ENCODE measurements around the gene CRIM1.

The CRIM1 gene

DNA sequence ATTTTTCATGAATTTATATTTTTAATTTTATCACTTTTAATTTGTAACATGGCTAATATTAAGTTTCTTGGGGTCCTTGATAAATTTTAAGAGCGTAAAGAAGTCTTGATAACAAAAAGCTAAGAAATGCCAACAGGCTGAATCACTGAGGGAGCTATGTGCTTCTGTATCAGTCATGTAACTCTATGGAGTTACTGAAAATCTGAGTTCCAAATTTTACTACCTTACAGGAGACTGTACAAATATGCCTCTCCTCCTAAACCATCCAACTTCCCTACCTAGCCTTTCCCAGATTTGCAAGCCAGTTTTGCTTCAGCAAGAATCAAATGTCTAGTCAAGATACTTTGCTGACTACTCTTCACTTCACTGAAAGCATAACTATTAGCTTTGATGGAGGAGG is 206.7 kb downstream of the CRIM1 start:
- no peak for DNase-seq

DNA sequence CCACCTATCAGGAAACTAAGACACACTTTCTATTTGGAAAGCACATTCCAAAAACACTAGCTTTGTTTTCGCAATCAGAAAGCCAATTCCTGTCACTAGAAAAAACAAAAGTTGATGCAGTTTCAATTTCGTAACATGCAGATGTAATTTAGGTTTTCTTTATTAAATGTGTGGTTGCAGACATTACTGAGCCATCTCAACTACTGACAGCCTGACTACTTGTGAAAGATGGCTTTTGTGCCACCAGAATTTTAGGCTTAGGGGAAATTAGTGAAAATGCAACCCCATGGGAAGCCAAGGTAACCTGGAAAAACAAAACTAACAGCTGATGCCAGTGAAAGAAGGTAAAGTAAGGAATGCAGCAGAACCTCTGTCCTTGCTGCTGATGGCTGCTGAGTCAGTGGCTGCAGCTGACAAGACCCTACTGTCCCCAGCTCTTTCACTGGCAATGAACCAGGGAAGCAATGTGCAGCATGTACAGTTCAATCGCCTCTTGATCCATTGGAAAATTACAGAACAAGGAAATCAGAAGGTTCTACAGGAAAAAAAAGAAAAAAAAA is 207.5 kb downstream of the CRIM1 start:
- DNase-seq: peak; percentile 43

DNA sequence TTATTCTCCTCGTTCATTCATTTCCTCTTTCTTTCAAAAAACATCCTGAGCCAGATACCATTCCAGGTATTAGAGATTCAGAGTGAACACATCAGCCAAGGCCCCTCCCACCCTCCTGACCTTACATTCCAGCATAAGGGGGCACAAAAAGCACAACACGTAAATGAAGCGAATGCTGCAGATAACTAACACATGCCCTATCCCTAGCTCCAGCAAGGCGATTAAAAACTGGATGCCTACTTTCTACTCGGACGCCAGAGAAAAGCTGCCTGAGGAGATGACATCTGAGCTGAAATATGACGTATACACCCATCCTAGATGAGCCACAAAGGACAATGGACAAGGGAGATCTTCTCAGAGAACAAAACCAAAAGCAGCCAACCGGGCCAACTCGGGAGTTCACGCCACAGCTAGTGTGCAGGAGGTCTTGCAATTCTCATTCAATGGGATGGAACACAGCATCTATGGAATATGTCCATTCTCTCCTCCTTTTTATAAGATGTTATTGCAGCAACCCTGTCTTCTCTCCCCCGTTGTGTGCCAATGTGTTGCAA is 208.9 kb downstream of the CRIM1 start:
- peak; percentile 29 for DNase-seq

DNA sequence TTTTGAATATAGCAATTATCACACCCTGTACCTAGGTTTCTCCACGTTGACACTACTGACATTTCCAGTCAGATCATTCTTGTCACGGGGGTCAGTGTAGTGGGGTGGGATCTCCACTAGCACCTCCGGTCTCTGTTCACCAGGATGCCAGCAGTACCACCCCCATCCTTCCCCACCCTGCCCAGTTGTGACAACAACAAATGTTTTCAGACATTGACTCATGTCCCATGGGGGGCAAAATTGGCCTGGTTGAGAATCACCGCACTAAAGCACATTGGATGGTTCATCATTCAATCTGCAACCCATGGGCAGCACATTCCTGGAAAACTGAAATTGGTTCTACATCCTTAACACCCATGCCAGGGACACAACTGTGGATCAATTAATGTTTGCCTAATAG is 210.1 kb downstream of the CRIM1 start:
- no peak for DNase-seq

DNA sequence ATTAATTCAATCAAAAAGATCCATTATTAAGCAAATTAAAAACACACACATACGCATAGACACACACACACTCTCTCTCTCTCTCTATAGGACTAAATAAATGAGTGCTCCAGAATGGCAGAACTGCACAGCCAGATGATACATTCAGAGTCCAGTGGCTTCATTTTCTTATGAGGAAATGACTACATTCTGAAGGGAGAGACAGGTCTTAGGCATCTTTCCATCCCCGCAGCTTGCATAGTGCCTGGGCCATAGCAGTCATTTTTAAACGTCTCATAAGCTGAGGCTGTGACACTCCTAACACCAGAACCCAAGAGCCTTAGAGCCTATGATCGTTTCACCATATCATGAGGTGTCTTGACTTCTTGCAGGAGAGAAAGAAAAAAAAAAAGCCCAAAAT is 211.3 kb downstream of the CRIM1 start:
- DNase-seq: no peak

DNA sequence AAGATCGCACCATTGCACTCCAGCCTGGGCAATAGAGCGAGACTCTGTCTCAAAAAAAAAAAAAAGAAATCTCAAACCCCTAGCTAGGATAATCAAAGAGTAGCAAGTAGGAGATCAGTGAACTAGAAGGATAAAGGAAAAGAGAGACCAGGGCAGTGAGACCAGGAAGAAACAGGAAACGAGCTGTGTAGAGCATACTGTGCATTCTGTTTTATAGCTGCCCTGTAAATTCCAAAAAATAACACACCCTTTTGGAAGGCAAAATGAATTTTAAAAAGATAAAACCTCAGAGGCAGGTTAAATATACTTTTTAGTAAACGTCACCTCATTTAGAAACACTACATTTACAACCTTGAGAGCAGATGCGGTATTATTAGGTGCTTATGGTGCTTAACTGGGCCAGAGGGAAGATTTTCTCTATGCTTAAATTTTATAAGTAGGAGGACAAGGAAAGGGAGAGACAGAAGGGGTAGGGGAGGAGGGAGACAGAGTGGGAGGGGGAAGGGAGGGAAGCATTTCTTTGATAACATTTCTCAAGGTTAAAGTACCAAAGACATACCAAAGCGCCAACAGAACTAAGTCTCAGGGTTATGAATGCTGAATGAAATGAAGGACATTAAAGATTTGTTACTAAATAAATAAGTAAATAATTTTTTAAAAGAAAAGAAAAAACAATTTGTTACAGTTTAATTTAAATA is 212.3 kb downstream of the CRIM1 start:
- no peak for DNase-seq

DNA sequence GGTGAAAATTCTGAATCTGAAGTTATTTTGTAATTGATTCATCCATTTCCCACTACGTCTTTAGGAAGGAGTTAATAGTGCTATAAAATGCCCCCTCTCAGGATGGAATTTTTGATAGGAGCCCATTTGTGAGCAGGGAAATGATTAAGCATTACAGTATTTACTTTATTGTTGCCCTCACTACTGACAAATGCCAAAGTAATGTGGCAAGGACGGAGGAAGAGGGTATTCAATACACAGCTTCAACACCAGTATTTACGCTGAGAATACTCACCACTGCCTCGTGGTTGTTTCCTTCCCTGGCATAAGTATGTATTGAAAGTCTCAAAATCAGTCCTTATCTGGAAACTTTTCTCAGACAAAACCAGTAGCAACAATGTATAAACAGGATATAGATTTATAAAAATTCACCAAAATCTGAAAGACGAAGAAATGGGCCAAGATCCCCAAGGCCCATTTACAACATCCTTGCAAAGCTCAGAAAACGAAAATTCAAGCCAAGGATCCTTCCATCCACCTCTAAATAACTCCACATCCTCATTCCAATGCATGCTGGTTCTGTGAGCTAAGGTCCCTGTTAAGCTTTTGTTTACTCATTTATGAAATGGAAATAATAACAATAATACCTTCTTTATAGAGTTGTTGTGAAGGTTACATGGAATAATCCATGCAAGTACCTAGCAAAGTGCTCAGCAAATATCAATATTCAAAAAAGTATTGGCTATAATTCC is 213.1 kb downstream of the CRIM1 start:
- DNase-seq: no peak

DNA sequence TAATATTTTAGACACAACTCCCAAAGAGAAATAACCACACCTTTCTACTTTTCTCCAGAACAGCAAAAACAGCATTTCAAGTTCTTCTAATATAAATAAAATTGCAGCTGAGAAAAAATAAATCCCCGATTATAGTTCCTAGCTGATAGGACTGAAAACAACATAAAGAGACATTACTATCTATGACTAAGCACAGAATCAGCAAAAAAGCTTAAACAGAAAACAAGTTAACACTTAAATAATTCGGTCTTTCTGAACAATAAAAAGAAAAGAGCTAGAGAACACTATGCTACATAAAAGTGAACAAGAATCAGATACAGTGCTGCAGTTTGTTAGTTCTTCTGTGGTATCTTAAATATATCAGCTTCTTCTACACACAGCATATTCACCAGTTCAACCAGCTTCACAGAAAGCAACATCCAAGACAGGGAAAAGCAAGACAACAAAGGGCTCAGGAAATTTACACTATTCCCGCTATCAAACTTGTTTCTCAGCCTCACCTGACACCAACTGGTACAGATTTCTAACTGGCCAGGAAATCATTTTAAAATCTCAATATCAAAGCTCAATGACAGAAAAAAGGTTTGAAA is 213.8 kb downstream of the CRIM1 start:
- DNase-seq: no peak

DNA sequence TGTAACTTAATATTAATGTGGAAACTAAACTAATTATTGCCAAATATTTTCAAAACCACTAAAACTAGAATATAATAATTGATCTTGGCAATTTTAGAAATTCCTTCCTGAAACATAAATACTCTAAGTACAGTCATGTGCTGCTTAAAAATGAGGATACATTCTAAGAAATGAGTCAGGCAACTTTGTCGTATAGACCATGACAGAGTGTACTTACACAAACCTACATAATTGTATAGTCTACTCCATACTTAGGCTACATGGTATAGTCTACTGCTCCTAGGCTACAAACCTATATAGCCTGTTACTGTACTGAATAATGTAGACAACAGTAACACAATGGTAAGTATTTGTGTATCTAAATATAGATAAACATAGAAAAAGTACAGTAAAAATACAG is 214.8 kb downstream of the CRIM1 start:
- no peak for DNase-seq

DNA sequence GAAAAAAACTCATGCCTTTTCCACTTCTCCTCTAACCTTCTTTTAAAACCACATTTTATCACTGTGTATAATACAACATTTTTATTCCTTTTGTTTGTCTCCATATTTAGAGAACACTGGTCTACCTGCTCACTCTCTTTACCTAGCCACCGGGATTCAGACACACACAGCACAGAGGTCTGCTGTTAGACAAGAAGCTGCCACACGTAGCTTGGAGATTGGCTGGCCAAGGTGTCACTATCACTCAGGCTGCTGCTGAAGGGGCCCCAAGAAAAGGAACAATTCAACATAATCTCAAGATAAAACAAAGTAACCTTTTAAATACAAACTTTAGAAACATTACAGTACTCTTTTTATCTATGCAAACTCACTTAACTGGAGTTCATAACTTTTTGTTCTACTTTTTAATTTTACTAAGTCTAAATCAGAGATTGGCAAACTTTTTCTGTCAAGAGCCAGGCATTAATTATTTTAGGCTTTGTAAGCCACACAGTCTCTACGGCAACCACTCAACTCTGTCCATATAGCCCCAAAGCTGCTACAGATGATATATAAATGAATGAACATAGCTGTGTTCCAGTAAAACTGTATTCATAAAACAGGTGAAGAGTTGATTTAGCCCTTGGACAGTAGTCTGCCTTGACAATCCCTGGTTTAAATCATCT is 216.6 kb downstream of the CRIM1 start:
- DNase-seq: no peak

DNA sequence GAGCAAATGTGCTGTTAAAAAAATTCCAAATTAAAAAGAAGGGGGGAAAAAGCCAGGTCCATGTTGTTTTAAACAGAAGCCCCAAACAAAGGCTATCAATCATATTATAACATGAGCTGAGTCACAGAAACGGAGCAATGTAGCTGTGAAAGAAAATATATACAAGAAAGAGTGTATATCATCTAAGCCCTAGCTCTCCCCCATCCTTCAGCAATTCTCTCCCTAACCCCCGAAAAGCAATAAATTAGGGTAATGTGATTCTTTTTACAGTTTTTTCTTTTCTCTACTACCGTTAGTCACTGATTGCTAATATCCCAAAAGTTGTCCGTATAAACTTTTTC is 217.1 kb downstream of the CRIM1 start:
- no peak for DNase-seq

DNA sequence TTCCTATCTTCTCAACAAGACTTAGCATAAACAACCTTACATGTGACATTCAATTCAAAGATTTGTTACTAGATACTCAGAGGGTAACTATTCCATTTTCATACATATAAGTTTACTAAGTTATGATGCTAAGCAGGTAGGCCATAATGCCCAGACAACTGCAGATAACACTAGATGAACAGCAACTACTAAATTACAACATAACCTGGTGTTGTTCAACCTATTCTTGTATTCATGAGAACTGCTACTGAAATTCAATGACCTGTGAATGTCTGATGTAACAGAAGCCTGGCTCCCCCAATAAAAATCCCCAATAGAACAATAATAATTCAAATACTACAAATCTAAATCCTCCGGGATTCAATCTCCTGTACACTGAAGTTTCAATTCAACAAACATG is 217.6 kb downstream of the CRIM1 start:
- DNase-seq: no peak

DNA sequence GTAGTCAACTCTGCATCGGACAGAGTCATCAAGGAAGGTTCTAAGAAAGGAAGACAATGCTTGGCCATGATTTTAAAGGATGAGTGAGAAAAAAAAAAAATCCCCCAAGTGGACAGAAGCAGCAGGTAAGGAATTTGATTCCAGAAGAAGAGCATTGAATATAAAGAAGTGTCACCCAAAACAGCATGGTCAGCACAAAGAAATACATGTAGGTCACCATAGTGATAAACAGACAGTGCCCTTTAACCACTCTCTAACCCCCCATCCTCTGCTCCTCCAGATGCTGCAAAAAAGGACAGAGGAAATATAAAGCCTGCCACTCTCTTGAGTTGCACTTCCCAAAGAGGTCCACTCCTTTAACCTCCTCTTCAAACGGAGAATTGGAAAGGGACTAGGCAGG is 219.0 kb downstream of the CRIM1 start:
- no peak for DNase-seq

DNA sequence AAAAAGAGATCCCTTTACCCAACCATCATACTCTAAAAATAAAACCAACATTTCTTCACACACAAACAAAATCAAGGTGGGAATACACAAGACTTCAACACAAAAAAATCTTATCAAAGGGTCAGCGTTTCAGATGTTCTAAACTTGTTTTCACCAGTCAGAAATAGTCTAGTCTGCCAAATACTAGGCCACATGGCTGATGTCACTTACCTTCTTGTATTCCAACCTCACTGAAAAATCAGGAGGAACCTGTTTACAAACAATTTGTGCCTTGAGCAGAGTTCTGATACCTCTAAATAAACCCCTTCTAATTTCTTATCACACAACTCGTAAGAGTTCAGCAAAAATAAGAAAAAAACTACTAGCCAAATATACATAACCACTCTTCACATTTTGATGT is 222.3 kb downstream of the CRIM1 start:
- DNase-seq: no peak

DNA sequence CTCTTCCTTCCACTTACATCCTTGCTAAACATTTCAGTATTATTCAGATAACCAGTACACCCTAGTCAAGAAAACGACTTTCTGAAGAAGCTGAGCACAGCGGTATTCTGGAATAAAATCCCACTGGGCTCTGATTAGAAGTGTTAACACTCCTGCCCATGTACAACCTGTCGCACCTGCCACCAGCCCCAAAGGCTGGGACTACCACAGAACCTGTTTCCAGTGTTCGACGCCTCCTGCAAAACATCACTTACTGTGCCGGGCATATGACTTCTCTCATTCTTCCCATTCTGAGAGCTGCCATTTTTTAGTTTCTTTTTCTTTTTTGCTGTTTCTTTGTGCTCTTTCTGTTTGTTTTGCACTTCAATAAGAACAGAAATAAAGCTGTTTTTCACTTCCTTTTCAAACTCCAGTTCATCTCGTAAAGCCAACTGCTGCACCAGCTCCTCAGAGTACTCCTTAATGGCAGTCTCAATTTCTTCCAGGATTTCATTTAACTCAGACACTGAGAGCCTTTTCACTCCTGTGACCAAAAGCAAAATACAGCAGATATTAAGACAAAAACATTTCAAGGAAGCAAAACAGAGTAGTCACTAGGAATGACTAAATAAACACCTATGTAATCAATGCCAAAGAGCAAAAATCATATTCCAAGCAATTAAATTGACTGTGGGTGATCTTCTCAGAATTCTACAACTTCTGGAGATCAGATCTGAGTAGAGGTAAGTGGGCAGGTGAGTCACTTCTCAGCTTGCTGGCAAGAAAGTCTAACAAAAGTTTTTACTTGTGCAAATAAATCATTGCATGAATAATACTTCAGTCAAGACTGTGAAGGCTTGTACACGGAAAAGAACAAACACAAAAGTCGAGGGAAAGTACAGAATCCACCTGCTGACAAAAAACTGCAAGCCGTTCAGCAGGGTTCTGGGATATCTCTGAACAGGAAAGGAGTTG is 223.0 kb downstream of the CRIM1 start:
- no peak for DNase-seq

DNA sequence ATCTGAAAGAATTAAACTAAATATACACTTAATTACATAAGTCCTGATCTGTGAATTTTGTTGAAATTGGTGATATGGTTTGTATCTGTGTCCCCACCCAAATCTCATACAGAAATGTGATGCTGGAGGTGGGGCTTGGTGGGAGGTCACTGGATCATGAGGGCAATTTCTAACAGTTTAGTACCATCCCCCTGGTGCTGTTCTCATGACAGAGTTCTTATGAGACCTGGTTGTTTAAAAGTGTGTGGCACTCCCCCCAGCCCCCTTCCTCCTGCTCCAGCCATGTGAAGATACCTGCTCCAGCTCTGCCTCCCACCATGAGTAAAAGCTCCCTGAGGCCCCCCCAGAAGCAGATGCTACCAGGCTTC is 223.7 kb downstream of the CRIM1 start:
- no peak for DNase-seq

DNA sequence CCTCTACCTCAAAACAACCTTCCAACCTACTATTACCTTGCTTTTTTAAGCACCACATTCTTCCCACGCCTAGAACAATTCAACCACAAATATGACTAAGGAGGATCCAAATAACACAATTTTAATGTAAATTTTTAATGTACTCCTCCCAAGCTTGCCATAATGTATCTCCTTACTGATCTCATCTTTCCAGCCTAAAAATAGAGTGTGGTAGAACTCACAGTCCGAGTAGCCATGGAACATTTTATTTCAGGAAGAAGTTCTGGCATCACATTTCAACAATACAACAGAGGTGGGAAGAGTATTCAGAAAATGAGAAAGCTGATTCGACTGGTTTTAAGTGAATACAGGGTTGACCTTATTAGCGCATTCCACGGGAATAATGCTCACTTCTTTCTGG is 227.0 kb downstream of the CRIM1 start:
- no peak for DNase-seq

DNA sequence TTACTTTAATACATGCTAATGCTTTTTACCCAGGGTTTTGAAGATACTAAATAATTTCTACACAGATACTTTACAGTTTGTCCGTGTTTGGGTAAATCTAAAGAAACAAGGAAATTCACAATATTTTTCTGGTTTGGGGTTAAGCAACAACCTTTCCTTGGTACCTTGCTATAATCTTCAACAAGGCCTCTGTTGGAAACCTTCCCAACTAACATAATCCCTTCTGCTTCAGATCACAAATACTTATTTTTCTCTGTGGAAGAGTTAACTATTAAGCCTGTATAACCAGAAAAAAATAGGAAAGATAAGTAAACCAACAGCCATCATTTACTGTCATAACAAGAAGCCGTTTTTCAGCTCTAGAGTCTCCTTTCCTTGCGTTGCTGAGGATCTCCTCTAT is 227.4 kb downstream of the CRIM1 start:
- no peak for DNase-seq

DNA sequence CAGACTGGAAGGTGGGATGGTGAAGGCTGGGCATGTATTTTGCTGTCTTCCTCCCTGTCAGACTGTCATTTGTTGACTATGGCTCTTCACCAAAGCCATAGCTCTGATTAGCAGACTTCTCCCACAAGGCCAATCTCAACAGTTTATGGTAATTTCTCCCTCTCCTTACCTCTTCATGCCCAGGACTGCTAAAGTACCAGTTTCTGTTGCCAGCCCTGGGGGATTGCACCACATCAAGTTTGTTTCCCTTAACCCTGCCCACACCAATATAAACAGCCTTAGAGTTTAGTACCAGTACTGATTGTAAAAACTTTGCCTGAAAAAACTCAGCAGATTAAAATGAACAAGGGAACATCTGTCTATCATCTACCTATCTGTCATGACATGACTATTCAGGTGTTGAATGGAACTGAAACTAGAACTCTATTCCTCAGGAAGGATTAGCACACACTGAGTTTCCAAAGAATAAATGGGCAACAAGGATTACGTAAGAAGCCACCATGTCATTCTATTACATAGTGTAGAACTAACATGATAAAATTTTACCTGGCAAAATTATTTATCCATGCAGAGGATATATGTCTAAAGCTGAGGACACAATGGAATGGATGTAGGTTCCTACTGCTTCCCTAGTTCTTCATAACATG is 228.7 kb downstream of the CRIM1 start:
- DNase-seq: no peak

DNA sequence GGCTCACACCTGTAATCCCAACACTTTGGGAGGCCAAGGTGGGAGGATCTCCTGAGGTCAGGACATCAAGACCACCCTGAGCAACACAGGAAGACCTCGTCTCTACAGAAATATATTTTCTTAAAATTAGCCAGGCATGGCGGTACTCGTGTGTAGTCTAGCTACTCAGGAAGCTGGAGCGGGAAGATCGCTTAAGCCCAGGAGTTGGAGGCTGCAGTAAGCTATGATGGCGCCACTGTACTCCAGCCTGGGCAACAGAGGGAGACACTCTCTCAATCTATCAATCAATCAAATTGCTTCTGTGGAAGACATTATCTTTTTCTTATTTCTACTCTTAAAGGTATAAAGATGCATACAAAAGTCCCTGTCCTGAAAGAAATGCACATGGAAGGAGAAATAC is 231.1 kb downstream of the CRIM1 start:
- DNase-seq: no peak

DNA sequence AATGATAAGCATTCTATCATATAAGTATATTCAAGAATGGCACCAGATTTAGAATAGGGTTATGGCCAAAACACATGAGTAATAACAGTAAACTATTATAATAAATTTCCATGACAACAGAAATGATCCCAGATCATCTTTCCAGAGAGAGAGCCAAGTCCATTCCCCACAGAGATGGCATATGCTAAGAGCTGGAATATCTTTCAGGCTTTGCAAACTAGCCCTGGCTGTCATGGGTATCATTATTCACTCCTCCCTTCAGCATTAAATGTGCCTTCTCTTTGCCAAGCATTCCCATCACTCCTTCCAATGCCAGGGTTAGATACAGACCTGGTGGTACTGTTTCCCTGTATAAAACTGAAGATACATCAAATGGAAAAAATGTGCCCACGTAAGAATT is 231.5 kb downstream of the CRIM1 start:
- DNase-seq: no peak

DNA sequence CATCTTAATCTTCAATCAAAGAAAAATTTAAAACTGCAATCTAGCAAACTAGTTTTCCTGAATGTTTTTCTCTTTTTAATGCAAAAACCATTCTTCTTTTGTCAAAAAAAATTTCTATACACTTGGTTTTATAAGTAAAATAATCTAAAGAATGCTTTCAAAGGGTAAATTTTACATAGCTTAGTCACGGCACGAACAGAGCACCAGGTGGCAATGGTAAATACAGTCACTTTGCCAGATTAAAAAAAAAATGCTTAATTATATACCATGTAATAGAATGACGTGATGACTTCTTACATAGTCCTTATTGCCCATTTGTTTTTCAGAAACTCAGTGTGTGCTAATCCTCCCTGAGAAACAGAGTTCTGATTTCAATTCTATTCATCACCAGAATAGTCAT is 232.0 kb downstream of the CRIM1 start:
- no peak for DNase-seq

All from midbrain (tissue), 1 donor.